H1 (cell line): Measurements from ENCODE around the gene MAP7. TPM values are rescaled to one million over a fixed set of nuclear protein-coding genes. Genes with fewer than 3 reads are reported as not detected.
A peak's percentile ranks its signal among the peaks of the same experiment; 100 is the strongest.

ENCODE experiments used
- CTCF ChIA-PET: fragments of 300-600 bp; sonication (Branson Sonifier 250); formaldehyde crosslinking; loops from one replicate; lab custom pipeline; 2021; ENCODE audit not compliant: partially characterized antibody; lab: Charles Lee
- POLR2A ChIA-PET: fragments of 300-600 bp; sonication (Branson Sonifier 250); formaldehyde crosslinking; loops from one replicate; lab custom pipeline; 2021; ENCODE audit warnings: inconsistent platforms; ENCODE audit not compliant: partially characterized antibody; lab: Charles Lee
- DNase-seq, 2 experiments: peaks; one replicate each; pipeline versions ENCODE4 v3.0.0 to v3.0.0-alpha.2; 2010 to 2022; ENCODE audit warnings: low spot score in 2 of 2, low read depth in 1 of 2, mixed read lengths in 1 of 2
- FAIRE-seq: peaks from 2 replicates; lab custom pipeline; 2011; peaks lifted over from hg19 to GRCh38; lab: Jason Lieb, UNC
- H2AFZ ChIP-seq: 2 replicates; pipeline ENCODE4 v1.8.1; 2012; ENCODE audit warnings: low read length, inconsistent platforms
- H2AK5ac ChIP-seq: 2 replicates; pipeline ENCODE4 v1.6.1; 2013; ENCODE audit warnings: low read depth, low read length
- H2BK120ac ChIP-seq: replicated peaks from 2 replicates; pipeline ENCODE3; 2013; ENCODE audit warnings: low read depth, low read length, inconsistent platforms
- H2BK12ac ChIP-seq: 2 replicates; pipeline ENCODE4 v1.6.1; 2013; ENCODE audit warnings: low read depth, low read length
- H2BK15ac ChIP-seq: 2 replicates; pipeline ENCODE4 v1.6.1; 2013; ENCODE audit warnings: low read length
- H2BK20ac ChIP-seq: 2 replicates; pipeline ENCODE4 v1.6.1; 2013; ENCODE audit warnings: low read length
- H2BK5ac ChIP-seq: 2 replicates; pipeline ENCODE4 v1.6.1; 2013; ENCODE audit warnings: low read depth, low read length
- H3K14ac ChIP-seq: 2 replicates; pipeline ENCODE4 v1.6.1; 2013; ENCODE audit warnings: inconsistent platforms; ENCODE audit not compliant: insufficient read length
- H3K18ac ChIP-seq: 2 replicates; pipeline ENCODE4 v1.6.1; 2013; ENCODE audit warnings: low read length; ENCODE audit errors: extremely low read depth
- H3K23ac ChIP-seq: 2 replicates; pipeline ENCODE4 v1.6.1; 2013; ENCODE audit warnings: inconsistent platforms; ENCODE audit not compliant: insufficient read length
- H3K23me2 ChIP-seq: 2 replicates; pipeline ENCODE4 v1.6.1; 2013; ENCODE audit warnings: low read depth, low read length
- H3K27ac ChIP-seq: 2 replicates; pipeline ENCODE4 v1.6.1; 2011; ENCODE audit warnings: low read depth, low read length, inconsistent platforms
- H3K27me3 ChIP-seq, 4 experiments: replicated peaks in 1 of 4; 1 replicate in 1 of 4; 2 replicates in 3 of 4; pipeline versions ENCODE4 v1.6.1 to v1.8.1; 2011 to 2013; ENCODE audit warnings: low read length in 3 of 4, mild to moderate bottlenecking in 3 of 4, inconsistent platforms in 2 of 4, mixed read lengths in 2 of 4, moderate library complexity in 1 of 4; ENCODE audit not compliant: control insufficient read depth in 3 of 4, insufficient read depth in 3 of 4; ENCODE audit errors: extremely low read depth in 1 of 4
- H3K36me3 ChIP-seq, 4 experiments: 2 replicates each; pipeline versions ENCODE4 v1.6.1 to v1.8.1; 2011 to 2013; ENCODE audit warnings: mild to moderate bottlenecking in 4 of 4, low read length in 3 of 4, moderate library complexity in 2 of 4, control low read depth in 1 of 4, inconsistent platforms in 1 of 4; ENCODE audit not compliant: insufficient read depth in 4 of 4, control insufficient read depth in 2 of 4
- H3K4ac ChIP-seq: replicated peaks from 2 replicates; pipeline ENCODE3; 2013; ENCODE audit warnings: low read length, low read depth, mixed read lengths, inconsistent platforms; ENCODE audit not compliant: insufficient read length
- H3K4me1 ChIP-seq, 4 experiments: replicated peaks in 1 of 4; 1 replicate in 1 of 4; 2 replicates in 3 of 4; pipeline versions ENCODE4 v1.6.1 to v1.8.1; 2011 to 2013; ENCODE audit warnings: low read length in 3 of 4, inconsistent platforms in 2 of 4, mixed read lengths in 1 of 4; ENCODE audit not compliant: insufficient read depth in 4 of 4, control insufficient read depth in 3 of 4
- H3K4me2 ChIP-seq, 2 experiments: 2 replicates each; pipeline versions ENCODE4 v1.6.1 to v1.8.1; 2011 to 2013; ENCODE audit warnings: low read depth in 2 of 2, low read length in 2 of 2, control low read depth in 1 of 2, inconsistent platforms in 1 of 2, mild to moderate bottlenecking in 1 of 2; ENCODE audit not compliant: insufficient read depth in 1 of 2
- H3K4me3 ChIP-seq, 4 experiments: fragments of 200-600, 300-600 bp in 1 of 4; sonication (generic), shearing (Covaris generic), sonication (Bioruptor Twin) in 1 of 4; 2 replicates each; pipeline versions ENCODE4 v1.5.1 to v1.8.1; 2011 to 2016; ENCODE audit warnings: low read length in 4 of 4, low read depth in 3 of 4, control low read depth in 2 of 4, inconsistent platforms in 2 of 4, mild to moderate bottlenecking in 2 of 4, mixed read lengths in 1 of 4, moderate library complexity in 1 of 4; ENCODE audit not compliant: insufficient read depth in 2 of 4; ENCODE audit errors: extremely low read depth in 1 of 4
- H3K56ac ChIP-seq: replicated peaks from 2 replicates; pipeline ENCODE3; 2013; ENCODE audit warnings: low read depth, mild to moderate bottlenecking, mixed read lengths, low read length, inconsistent platforms; ENCODE audit not compliant: insufficient read length
- H3K79me1 ChIP-seq: 2 replicates; pipeline ENCODE4 v1.6.1; 2013; ENCODE audit warnings: low read depth, low read length, control low read depth
- H3K79me2 ChIP-seq, 2 experiments: 2 replicates each; pipeline versions ENCODE4 v1.6.1 to v1.8.1; 2012 to 2013; ENCODE audit warnings: low read length in 2 of 2, mild to moderate bottlenecking in 2 of 2, inconsistent platforms in 1 of 2; ENCODE audit not compliant: insufficient read depth in 2 of 2, control insufficient read depth in 1 of 2
- H3K9ac ChIP-seq, 4 experiments: replicated peaks in 1 of 4; 1 replicate in 1 of 4; 2 replicates in 3 of 4; pipeline versions ENCODE4 v1.6.1 to v1.8.1; 2011 to 2013; ENCODE audit warnings: low read depth in 3 of 4, low read length in 3 of 4, control low read depth in 2 of 4, mild to moderate bottlenecking in 2 of 4, moderate library complexity in 2 of 4, inconsistent platforms in 1 of 4; ENCODE audit errors: extremely low read depth in 1 of 4
- H3K9me3 ChIP-seq, 2 experiments: 2 replicates each; pipeline versions ENCODE4 v1.6.1 to v1.8.1; 2012 to 2013; ENCODE audit warnings: mild to moderate bottlenecking in 2 of 2, moderate library complexity in 2 of 2, control low read depth in 1 of 2, inconsistent platforms in 1 of 2, low read depth in 1 of 2, low read length in 1 of 2, mixed read lengths in 1 of 2; ENCODE audit not compliant: insufficient read depth in 2 of 2
- H4K20me1 ChIP-seq, 2 experiments: replicated peaks in 1 of 2; 2 replicates each; pipeline versions ENCODE3 to v1.8.1; 2011 to 2013; ENCODE audit warnings: inconsistent platforms in 2 of 2, low read length in 2 of 2, mild to moderate bottlenecking in 1 of 2; ENCODE audit not compliant: insufficient read depth in 2 of 2, control insufficient read depth in 1 of 2
- H4K5ac ChIP-seq: 2 replicates; pipeline ENCODE4 v1.6.1; 2013; ENCODE audit warnings: low read length, low read depth, mixed read lengths, inconsistent platforms; ENCODE audit not compliant: insufficient read length
- H4K8ac ChIP-seq: 2 replicates; pipeline ENCODE4 v1.8.0; 2013; ENCODE audit warnings: mild to moderate bottlenecking, moderate library complexity, low read length, inconsistent platforms; ENCODE audit not compliant: insufficient read depth; ENCODE audit errors: extremely low read depth
- H4K91ac ChIP-seq: replicated peaks from 2 replicates; pipeline ENCODE3; 2013; ENCODE audit warnings: low read length, mixed read lengths, inconsistent platforms; ENCODE audit not compliant: insufficient read length
- MAFK ChIP-seq: IDR thresholded peaks from 2 replicates; pipeline ENCODE4 v1.6.1; 2012; ENCODE audit warnings: low read depth, mild to moderate bottlenecking, improper control_type of control experiment, low read length
- SRF ChIP-seq: IDR thresholded peaks from 2 replicates; pipeline ENCODE4 v1.6.1; 2011; ENCODE audit warnings: mild to moderate bottlenecking, low read depth, low read length, moderate library complexity
- WGBS, 2 experiments: shearing (Covaris generic) in 1 of 2; methylation state at CpG; one replicate each; pipeline versions ENCODE4 v1.1.6 to v1.1.7; 2013 to 2015; ENCODE audit warnings: low lambda C conversion rate in 2 of 2, mixed read lengths in 2 of 2, inconsistent platforms in 1 of 2, low coverage in 1 of 2, missing lambda C conversion rate in 1 of 2; ENCODE audit not compliant: insufficient replicate concordance in 2 of 2, insufficient coverage in 1 of 2, insufficient read length in 1 of 2; ENCODE audit errors: extremely low coverage in 1 of 2, missing lambda C conversion rate in 1 of 2; 5-methylcytosine and 5-hydroxymethylcytosine counted together
- polyA plus RNA-seq, 7 experiments: library from polyadenylated mRNA; depleted of rRNA in 3 of 7; stranded (reverse) in 5 of 7; unstranded in 2 of 7; fragments of >200 nt in 5 of 7; fragments of 200-250 nt in 2 of 7; gene quantifications; 1 replicate in 5 of 7; 2 replicates in 1 of 7; 4 replicates in 1 of 7; pipeline versions ENCODE4 v1.2.1 to v1.2.3, GENCODE V29; 2011 to 2013; ENCODE audit warnings: missing spikeins in 2 of 7, mixed read lengths in 2 of 7
- total RNA-seq: library from RNA; stranded (reverse); fragmentation: NEBNext Ultra II Directional; extraction: Animal tissue kit (Norgen Biotek cat#: 25700); gene quantifications from 2 replicates; pipeline ENCODE4 v1.2.1, GENCODE V29; 2021

MAP7 gene
- total and polyA plus RNA-seq, 2 of the 8 experiments (the other 6 are each of a cell fraction or from before 2014, with no cell fraction given), result 13.5 to 66.9 TPM

- FAIRE-seq, result no peak
- no peaks in the 10 kb centered on the region for H3K27me3 ChIP-seq
- no peak overlapping the region for H2AK5ac ChIP-seq
- no peak overlapping the region for H2BK5ac ChIP-seq
- no peak overlapping the region for H3K18ac ChIP-seq
- H3K4me2 ChIP-seq, result no peak overlapping the region
- H3K4ac ChIP-seq, result no peak overlapping the region
- no peak overlapping the region for H4K5ac ChIP-seq
- peaks cover 8 to 91% of the 10 kb centered on the region in 2 experiments; a peak in 3 of 4 replicates for H3K79me2 ChIP-seq
- POLR2A ChIA-PET, result no interaction called here
- H3K56ac ChIP-seq, result no peak overlapping the region
- TF ChIP-seq SRF (no peak), MAFK (peak; percentile 89)
- peaks cover 18% of the 10 kb centered on the region for H3K79me1 ChIP-seq
- H4K20me1 ChIP-seq, result peaks cover 0 to 10% of the 10 kb centered on the region in 2 experiments
- H4K91ac ChIP-seq, result no peak overlapping the region
- WGBS, 2 experiments, result 96% methylated on average over 4 of the region's 4 CpGs; no CpG with 5 or more reads in 1 of the 2 experiments
- H3K36me3 ChIP-seq, result no peaks in the 10 kb centered on the region
- no peak overlapping the region for H3K14ac ChIP-seq
- H2BK120ac ChIP-seq, result no peak overlapping the region
- CTCF ChIA-PET, result no interaction called here
- no peak overlapping the region for H3K9ac ChIP-seq
- no peak overlapping the region for H2BK12ac ChIP-seq
- peaks cover 1% of the 10 kb centered on the region; the same call in 1 of the 2 replicates for H3K23me2 ChIP-seq
- H3K27ac ChIP-seq, result no peak overlapping the region
- H2BK15ac ChIP-seq, result no peak overlapping the region
- H2AFZ ChIP-seq, result no peak overlapping the region
- H3K9me3 ChIP-seq, result no peaks in the 10 kb centered on the region
- H3K23ac ChIP-seq, result no peak overlapping the region
- DNase-seq, result no peak
- H2BK20ac ChIP-seq, result no peak overlapping the region
- no peak overlapping the region for H4K8ac ChIP-seq
- no peak overlapping the region for H3K4me3 ChIP-seq
- peaks cover 17 to 27% (median 23%) of the 10 kb centered on the region in 4 experiments for H3K4me1 ChIP-seq
Measured at GRCh38 chr6:136521911-136522310, 28.3 kb downstream of the MAP7 start.
